HG03095 (cell line): Measurements from ENCODE around the gene GDF2.

Source experiments
- ATAC-seq: cut with Tn5 transposase; IDR thresholded peaks from one replicate; pipeline ENCODE4 v1.9.1; 2021; ENCODE audit warnings: moderate library complexity; ENCODE audit not compliant: unreplicated experiment

The GDF2 gene

GRCh38 chr10:47322300-47323061, at the start of gene GDF2:
GDF2 (plus strand) TSS chr10:47322454; CDS start chr10:47322669, 215 bp downstream.
- ATAC-seq, result no peak

GRCh38 chr10:47276071-47276470, 46.2 kb upstream of the GDF2 start:
- no peak for ATAC-seq

DNA sequence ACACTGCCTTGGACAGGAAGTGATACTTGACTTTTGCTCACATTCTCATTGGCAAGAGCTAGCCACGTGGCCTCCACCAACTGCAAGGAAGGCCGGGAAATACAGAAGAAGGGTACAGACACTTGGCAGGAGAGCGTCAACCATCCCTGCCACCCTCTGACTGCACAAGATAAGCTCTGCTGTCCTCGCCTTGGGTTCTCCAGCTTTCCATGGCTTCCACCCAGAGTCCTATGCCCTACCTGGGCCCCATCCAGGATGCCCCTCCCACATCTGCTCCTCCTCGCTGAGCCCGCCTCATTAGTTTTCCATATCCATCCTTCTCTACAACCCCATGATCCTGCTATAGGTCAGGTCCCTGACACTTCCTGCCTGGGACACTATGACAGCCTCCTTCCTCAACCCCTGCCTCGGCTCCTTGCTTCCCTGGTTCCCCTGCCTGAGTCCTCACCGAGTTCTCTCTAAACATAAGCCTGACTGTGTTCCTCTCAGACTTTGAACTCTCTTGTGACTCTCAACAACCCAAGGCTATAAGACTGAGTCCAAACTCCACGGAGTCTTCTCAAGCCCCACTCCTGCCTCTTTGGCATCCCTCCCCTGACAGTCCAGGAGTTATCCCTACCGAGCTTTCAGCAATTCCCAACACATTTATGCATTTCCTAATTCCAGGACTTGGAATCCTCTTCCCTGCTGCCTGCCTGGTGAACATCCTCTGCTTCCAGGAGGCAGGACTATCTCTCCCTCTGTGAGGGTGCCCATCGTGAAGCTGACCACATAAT, 45.5 kb upstream of the GDF2 start:
- no peak for ATAC-seq

DNA sequence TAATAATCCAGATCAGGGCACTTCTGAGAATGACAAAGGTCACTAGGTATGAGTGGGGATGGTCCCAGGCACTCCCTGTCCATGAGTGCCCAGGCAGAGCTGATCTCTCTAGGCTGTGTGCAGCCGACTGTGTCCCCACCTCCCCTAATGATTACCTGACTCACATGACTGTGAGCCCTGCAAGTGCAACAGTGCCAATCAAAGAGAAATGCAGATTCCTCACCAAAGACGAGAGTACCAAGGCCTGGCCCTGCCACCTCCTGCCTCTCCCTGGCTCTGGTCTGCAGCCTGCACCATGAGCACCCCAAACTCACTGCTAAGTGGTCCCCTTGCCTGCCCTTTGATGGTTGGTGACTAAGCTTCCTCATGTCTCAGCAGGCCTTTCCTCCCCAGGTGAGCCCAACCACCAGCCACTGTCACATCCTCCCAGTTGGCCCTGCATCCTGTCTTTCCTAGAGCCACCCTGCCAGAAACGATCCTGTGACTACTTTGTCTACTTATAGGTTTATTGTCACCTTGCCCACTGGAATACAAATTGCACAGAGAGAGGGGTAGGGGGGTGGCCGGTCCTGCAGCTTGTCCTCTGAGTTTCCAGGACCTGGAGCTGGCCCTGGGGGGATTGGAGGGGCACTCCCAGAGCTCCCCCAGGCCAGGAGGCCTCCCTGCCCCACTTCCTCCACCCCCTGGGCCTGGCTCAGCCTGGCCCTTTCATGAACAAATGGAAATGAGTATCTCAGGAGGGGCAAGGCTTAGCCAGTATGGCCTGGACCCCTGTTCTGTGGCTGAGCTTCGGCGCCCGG, 44.7 kb upstream of the GDF2 start:
- ATAC-seq, result no peak

DNA sequence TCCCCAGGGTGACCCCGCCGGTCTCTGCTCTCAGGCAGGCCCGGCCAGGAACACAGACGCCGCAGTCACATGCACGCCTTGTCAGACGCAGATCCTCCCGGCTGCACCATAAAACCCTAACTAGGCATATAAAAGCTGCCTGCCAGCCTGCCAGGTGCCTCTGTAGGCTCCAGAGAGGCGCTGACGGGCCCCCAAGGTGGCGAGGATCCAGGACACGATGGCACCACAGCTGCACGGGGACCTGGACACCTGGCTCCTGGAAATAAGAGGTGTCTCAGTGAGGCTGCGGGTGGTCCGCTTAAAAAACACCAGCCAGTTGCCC, 44.1 kb upstream of the GDF2 start:
- no peak for ATAC-seq

GRCh38 chr10:47278720-47279119, 43.5 kb upstream of the GDF2 start:
- ATAC-seq, result no peak

GRCh38 chr10:47279276-47279675, 43.0 kb upstream of the GDF2 start:
- no peak for ATAC-seq

DNA sequence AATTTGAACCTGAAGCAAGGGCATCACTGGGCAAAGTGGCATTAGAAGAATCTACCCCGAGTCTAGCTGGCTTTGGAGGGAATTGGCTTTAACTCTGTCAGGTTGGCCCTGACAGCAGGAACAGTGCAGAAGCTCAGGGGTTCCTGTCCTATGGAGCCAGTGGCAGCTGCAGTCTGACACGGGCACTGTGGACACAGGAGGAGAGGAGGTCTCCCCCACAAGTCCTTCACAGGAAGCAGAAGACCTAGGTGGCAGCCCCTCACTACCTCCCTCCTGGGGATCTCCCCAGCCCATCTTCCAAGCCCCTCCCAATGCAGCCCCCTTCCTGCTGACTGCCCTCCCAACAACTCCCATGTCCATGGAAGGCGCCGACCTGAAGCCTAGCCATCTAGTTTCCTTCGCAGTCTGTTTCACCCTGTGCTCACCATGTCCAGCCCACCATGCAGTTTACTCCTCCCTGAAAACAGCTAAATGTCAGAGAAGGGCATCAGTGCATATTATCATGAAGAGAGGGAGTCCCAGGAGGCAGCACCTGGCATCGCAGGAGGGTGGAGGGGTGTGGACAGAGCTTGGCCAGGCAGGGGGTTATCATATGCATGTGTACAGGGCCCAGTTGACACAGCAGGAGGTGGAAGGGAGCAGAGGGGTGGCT, 40.1 kb upstream of the GDF2 start:
- ATAC-seq, result no peak

DNA sequence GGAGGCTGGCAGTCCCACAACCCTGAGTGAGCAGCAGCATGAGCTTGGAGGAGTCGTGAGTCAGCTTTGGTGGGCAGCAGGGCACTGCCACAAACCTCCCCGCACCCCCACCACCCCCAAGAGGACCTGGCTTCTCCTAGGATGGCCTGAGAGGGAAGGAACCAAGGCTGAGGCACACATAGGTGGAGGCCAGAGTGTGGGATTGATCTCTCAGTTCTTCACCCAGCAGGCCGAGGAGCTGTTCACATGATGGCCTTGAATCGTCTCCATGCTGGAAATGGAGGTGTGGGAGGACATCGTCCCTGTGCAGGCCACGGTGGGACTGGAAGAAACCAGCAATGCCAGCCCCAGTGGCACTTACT, 39.6 kb upstream of the GDF2 start:
- ATAC-seq, result no peak

DNA sequence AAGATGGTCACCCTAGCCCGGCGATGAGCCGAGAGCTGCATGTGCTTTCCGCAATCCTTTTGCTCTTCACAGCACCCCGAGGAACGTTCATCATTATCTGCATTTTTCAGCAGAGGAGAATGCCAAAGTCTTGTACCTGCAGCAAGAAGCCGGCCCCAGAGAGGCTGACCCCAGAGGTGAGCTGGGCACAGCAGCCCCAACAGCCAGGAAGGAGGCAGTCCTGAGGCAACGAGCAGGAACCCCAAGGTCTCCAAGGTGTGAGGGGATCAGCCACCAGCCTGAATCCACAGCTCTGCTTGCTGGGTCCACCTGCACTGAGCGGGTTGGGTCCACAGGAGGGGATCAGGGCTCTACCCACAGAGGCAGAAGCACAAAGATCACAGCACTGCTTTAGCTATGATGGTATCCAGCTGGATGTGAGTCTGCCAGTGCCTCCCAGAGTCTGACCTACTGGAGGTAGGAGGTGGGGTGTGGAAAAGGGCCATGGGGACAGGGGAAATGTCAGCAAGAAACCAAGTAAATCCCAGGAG, 39.1 kb upstream of the GDF2 start:
- ATAC-seq, result no peak

DNA sequence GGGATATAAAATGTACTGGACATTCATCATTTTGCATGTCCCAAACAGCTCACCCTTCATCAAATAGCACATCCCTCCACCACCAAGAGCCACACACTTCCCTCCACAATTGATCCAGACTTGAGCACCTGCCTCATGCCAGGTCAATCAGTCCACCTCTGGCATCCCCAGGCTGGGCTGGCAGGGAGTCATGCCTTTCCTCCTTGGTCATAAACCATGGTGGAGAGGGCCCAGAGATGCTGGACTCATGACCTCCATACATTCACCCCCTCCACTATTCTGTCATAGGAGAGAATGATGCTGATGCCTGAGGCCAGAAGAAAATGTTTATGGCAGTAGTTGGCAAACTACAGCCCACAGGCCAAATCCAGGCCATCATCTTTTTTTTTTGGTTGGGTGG, 38.4 kb upstream of the GDF2 start:
- ATAC-seq, result no peak

- ATAC-seq, result no peak
Measured at GRCh38 chr10:47285381-47286115, 36.7 kb upstream of the GDF2 start.

DNA sequence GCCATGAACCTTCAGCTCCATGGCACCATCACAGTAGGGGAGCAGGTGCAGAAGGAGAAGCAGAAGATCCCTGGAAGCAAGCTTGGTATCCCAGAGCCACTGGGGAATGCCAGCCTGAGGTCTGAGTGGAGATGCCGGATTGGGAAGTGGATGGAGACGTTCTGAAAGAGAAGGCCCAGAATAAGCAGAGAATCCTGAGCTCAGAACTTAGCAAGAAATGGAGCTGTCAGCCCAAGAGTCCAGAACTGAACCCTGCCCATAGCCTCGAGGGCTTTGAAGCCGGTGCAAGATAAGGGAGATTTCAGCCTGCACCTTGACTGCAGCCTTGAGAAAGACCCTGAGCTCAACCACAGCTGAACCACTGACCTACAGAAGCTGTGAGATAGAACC, 36.1 kb upstream of the GDF2 start:
- no peak for ATAC-seq

DNA sequence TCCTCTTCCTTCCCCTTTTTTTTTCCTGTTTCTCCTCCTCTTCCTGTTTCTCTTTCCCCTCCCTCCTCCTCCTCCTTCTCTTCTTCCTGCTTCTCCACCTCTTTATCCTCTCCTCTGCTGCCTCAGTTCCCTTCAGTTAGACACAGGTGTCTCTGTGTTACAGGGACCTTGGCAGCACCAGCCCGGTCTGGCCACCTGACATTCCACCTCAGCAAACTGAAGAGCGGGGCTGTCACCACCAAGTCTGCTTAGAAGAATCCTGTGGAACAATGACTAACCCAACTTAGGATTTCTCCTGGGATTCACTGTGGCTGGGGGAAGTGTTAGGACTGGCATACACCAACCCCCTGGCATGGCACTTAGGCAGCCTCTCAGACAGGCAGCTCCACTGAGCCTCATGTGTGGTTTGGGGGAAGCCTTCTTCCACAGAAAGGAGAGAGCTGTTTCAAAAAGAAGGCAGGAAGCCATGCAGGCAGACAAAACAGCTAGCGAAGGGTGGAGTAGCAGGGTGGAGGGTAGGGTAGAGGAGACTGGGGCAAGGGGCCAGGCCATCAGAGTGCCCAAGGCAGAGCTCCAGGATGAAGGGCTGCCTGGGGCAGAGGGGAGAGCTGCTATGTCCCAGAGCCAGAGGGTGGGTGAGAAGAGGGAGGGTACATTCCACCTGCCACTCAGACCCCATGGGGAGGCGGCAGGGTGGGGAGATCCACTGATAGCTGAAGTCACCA, 35.5 kb upstream of the GDF2 start:
- no peak for ATAC-seq

- ATAC-seq, result no peak
Measured at GRCh38 chr10:47287365-47287802, 34.9 kb upstream of the GDF2 start.

- no peak for ATAC-seq
Measured at GRCh38 chr10:47287805-47288204, 34.4 kb upstream of the GDF2 start.

DNA sequence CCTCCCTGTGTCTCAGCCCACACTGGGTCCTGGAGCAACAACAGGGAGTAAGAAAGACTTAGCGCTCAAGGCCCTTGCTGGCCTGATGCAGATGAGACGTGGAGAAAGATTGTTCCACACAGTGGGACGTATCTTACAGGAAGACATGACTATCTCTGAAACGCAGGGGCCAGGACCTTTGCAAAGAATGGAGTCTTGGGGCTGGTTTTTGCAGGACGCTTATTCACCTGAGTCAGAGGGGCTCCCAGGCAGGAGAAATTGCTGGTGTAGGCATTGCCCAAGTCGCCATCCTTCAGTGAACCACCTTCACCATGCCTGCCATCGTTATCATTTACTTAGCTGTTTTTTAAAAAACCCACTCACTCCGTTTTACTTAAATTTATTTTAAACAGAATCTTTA, 34.0 kb upstream of the GDF2 start:
- no peak for ATAC-seq

- no peak for ATAC-seq
Measured at GRCh38 chr10:47288916-47289495, 33.2 kb upstream of the GDF2 start.

- no peak for ATAC-seq
Measured at GRCh38 chr10:47289921-47290320, 32.3 kb upstream of the GDF2 start.
